Stimulated activated CD8-positive, alpha-beta memory T cell treated with anti-CD3 and anti-CD28 coated beads, Interleukin-7, amount 100 ng/mL, for 4 hours (primary cell): ENCODE measurements around the gene DCHS2.

ENCODE experiments used
- DNase-seq, 2 donors: peaks; one replicate each; pipeline ENCODE4 v3.0.0-alpha.2; 2020; ENCODE audit warnings: low read depth in 2 of 2

DCHS2 gene

DNA sequence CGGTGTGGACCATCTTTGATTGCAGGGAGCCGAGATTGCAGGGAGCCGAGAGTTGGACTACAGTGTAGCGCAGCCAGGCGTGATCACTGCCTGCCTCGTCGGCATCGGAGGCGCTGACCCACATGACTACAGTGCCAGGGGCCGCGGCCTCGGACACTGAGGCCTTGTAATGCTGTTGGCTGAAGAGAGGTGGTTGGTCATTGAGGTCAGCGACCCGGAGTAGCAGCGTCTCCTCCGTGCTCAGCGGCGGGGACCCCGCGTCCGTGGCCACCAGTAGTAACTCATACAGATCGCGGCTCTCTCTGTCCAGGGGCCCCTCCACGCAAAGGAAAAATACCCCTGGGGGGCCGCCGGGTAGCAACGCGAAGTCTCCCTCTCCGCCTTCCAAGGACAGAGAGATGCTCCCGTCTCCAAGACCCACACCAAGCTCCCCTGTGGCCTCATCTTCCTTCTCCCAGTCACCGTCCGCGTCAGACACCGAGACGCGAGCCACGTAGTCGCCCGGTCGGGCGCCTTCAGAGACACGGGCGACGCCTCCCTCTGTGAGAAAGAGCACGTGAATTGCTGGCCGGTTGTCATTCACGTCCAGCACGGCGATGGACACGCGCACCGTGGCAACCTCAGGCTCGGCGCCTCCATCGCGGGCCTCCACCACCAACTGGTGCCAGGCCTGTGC lies 1.9 kb downstream of the DCHS2 start:
- no peak for DNase-seq

DNA sequence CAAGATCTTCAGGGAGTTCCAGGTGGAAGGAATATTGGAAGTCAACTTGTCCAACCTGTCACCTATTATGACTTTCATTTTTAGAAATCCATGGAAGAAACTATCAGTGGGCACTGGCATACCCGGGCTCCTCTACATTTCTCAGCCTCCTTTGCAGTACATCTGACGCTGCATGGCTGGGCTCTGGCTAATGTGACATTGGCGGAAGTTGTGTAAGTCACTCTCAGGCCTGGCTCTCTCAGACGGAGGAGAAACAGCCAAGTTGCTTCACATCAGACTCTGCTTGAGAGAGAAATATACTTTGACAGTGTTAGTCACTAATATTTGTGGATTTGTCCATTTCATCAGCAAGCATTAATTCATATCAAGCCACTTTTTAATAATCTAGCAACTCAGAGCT lies 4.5 kb downstream of the DCHS2 start:
- no peak for DNase-seq

DNA sequence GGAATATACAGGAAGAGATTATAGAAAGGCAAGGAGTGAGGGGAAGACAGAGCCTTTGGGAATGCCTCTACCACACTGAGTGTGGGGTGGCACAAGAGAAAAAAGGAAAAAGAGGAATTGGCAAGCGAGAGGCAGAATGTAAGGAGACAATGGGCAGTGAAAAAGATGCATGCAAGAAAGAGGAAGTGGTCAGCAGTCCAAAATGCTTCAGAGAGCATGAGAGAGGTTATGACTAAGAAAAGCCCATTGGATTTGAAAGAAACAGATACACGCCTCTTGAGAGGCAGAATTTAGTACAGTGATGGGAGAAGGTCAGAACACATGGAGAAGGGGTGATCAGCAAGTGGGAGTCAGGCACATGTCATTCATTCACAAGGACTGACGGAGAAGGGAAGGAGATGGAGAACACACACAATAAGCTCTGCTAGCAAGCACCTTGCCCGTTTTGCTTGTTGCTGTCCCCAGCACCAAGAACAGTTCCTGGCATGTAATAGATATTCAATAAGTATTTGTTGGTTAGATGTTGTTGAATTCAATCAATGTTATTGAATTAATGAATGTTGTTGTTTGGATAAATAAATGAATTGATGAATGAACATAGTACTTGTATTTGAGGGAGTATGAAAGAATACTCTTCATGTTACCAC lies 6.3 kb downstream of the DCHS2 start:
- DNase-seq = no peak

DNA sequence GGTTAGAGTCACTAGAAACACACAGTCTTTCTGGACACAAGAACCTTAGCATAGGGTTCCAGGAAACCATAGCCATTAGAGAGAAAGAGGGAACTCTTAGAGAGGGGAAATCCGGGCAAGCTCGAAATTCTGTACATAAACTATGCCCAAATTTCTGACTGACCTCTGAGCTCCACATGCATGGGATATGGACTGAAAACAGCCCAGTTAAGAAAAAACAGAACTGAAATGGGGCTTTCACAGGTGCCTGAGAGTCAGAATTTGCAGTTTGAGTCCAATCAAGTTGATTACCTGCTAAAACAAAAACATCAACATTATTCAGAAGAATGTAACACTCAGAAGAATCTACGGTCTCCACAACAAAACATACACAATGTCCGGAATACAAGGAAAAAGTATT lies 13.1 kb downstream of the DCHS2 start:
- no peak for DNase-seq

DNA sequence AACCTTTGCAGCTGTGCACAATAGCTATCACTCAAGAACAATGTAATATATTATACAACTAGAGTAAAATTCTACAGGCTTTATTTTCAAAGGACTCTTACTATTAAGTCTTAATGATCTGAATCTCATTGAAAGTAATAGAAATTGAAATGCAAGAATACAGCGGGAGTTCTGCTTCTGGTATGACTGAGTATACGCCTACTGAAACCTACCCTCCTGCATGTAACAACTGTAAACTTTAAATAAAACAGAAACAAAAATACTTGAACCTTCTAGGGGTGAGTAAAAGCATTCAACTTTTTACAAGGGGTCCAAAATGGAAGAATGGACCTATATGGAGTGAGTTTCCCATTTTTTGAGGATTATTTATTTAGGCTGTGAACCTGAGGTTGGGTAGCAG lies 13.5 kb downstream of the DCHS2 start:
- DNase-seq = no peak

DNA sequence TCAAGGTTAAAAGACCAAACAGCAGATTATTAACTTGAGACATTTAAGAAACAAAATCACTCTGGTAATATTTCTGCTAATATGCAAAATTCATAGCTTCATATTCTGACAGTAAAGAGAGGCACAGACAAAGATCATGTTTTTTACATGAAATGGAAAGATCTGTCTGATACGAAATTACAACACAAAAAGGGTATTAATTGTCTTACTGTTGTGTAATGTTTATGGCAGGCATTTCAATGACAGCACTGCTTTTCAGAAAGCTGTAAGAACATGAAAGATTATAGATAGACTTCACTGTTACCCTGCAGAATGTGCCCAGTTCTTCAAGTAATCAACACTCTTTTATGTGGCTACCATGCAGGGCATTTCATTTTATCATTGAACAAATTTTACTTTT lies 15.4 kb downstream of the DCHS2 start:
- no peak for DNase-seq

DNA sequence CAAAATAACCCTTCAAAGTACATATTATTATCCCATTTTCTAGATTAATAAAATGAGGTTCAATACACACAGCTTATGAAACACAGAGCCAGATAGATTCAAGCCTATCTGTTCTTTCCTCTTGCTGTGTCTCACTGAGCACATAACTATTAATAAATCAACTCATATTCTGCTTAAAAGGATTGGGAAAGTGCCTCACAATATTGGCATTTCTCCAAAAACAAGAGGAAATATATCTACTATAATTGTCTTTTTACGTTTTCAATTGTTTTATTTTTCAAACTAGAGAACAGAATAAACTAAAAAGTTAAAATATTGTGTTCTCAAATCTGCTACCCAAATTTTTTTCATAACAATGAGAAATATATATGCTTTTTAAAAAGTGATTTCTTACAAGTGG lies 15.8 kb downstream of the DCHS2 start:
- DNase-seq = no peak

DNA sequence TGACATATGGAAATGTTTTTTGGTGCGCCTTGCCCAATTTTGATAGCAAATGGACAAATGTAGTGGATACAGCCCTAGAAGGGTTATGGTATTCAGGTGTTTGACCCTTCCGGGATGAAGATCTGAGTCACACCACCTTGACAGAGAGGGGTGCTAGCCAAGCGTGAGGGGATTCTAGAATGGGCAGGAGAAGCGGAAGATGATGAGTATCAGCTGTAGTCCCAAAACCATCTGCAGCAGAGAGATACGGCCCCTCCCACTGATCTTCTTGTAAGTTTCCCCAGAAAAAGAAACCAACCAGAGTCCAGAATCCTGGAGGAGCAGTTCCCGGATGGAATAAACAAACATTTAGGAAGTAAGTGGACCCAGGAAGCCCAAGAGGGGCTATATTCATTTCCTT lies 18.1 kb downstream of the DCHS2 start:
- no peak for DNase-seq

DNA sequence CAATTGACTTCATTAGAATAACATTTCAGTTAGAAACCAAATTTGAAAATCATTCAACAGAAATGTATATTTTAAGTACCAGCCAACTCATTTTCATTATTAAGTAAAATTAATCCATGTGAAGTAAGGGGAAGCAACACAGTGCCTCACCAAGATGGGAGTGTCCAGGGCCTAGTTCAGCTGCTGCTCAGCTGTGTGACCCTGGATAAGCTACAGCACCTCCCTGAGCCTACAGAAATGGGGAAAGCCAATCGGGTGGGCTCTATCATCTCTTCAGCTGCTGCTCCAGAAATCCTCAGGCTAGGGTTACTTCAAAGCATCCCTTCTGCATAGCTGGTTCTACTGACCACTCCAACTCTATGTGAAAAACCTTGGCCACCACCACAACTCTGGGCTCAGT lies 18.7 kb downstream of the DCHS2 start:
- no peak for DNase-seq

DNA sequence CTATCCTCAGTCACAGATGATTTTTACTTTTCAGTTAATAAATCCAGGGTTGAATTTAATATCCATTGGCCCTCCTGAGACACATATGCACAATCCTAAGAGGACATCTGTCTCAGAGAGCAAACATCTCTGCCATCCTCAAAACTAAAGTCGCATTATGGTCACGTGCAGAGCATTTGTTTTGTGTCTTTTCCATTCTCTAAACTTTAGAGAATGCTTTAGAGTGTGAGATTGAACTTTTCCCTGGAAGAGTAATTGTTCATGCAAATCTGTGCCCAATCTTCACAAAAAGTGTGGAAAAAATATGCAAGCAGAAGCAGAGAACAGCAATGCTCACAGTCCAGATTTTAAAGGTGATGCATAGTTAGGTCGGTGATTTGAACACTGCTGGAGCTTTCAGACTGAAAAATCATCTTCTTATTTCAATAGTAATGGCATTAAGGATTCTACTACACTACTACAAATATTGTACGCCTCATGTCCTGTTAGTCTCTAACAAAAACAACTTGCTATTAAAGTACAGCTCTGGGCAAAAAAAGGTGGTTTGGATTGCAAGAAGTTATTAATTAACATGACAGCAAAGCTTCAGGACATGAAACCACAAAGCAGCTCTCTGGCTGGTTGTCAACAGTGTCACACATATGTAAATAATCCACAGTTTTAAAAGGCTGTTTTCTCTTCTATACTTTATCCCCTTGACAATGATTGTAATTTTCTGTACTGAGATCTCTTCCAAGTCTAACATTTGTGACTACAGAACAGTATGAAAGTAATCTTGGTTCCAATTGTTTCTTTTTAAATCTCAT lies 19.9 kb downstream of the DCHS2 start:
- no peak for DNase-seq

DNA sequence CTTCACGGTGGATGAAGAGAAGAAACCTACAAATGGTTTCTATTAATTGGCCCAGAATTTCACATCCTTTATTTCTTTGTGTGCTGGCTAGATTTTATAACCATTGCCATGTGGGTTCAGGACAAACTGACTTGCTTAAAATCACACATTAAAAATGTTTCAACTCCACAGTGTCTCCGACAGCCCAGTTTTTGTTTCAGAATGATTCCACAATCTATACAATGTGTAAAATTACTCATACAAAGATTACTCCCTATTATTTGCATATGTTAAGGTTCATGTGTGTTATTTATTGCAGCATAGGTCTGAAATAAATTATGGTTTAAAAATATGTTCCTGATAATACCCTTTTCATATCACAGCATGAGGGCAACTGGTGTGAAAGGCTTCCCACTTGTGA lies 20.6 kb downstream of the DCHS2 start:
- DNase-seq = no peak

DNA sequence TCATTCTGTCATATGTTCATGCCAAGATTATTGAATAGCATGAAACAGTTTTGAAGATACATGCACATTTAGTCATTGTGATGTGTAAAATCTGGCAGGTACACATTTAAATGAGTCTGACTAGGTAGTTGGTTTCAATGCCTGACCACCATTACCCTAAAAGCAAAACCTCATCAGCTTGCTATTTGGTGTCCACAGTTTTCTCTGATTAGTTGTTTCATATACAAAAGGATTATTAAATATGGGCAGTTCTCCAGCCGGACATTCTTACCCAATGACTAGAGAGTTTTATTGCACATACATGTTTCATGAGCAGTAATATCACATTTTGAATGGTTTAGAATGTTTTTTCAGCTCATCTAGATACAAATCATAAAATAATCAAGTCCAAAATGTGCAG lies 23.7 kb downstream of the DCHS2 start:
- no peak for DNase-seq

DNA sequence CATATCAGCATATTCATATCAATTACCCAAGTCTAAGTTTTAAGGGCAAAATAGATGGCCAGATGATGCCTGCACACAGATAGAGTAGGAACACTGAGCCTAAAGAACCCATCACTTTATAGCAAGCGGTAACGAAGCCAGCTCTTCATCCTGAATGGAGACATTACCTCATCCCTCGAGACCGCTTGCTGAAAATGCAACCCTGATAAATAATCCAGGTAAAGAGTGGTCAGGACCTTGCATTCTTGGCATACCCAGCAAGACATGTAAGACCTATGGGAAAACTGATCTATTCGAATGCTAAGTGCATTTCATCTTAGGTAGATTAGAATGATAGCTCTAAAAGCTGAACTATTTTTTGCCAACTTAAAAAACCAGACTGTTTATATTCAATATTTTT lies 25.3 kb downstream of the DCHS2 start:
- no peak for DNase-seq

DNA sequence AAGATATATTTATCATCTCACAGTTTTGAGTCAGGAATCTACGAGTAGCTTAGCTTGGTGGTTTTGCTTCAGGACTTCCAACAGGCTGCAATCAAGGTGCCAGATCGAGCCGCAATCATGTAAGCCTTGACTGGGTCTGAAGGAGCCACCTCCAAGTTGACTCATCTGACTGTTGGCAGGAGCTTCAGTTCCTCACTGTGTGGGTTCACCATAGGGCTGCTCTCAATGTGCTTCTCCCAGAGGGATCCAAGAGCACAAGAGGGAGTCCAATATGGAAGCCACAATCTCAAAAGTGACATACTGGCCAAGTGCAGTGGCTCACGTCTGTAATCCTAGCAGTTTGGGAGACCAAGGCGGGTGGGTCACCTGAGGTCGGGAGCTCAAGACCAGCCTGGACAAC lies 26.5 kb downstream of the DCHS2 start:
- DNase-seq = no peak

DNA sequence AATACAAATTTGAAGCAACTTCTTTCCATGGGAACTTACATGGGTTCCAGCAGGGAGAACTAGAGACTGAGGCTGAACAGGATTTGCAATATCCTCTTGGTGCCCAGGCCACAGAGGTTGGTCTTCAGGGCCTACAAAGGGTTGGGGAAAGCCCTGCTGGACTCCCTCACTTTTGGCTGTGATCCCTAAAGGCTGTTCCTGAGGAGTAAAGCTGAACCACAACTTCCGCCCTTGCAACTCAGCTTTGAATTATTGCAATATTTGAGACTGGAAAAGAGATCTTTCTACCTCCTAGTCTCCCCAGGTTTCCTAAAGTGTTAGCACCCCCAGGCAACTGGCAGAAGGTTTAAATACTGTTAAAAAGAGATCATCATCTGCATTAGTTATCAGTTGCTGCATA lies 26.9 kb downstream of the DCHS2 start:
- DNase-seq = no peak

DNA sequence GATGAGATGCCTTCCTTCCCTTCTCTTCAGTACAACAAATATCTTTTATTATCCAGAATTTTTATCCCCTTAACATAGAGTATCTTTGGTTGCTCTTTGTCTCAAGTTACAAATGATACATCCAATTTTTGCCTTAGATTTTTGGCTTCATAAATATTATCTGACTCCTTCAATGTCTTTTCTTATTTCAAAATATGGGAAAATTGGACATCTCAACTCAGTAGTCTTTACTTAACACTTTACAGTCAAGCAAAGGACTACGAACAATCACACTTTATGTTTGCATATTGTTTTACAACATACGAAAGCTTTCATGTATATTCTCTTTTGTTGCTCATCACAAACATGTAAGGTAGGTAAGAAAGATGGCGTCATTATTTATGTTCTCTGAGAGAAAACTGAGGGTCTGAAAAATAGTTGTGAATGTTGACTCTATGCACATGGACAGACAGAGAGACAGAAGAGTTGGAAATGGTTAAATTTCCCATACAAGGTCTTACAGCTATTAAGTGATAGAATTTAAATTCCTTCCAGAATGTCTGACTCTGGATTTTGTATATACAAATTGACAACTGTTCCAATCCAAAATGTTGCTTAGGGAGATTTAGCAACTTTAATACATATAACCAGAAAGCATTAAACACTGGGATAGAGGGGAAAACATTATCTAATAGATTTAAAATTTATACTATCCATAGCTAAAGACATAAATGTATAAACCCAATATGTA lies 29.4 kb downstream of the DCHS2 start:
- no peak for DNase-seq

DNA sequence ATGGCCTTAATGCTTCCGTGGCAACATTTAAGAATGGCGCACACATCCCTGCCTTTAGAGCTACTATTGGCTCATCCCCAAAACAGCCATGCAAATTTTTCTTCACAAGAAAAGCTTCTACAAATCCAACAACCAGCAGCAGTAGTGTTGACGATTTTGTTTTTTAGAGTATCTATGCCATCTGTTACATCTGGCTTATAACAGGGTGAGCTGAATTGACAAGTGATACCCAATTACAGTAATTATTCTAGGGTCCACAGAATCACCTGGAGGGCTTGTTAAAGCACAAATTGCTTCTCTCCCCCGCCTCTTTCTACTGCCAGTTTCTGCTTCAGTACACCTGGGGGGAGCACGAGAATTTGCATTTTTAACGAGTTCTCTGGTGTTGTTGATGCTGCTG lies 34.1 kb downstream of the DCHS2 start:
- DNase-seq = no peak

DNA sequence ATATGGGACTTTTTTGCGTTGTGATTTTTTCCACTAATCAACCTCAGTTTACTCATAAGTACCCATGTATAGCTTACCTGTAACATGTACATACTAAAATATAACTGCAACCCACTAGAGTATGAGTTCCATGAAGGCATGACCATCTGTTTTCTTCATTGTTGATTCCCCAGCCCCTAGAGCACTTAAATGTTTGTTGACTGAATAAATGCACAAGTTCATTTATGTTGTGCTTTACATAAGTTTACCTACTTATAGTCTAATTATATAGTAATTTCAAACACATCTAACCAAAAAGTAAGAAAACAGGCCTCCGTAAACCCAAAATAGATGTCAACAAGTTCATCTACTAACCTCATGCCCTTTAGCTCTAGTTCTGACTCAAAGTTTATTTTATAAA lies 34.7 kb downstream of the DCHS2 start:
- DNase-seq = no peak

DNA sequence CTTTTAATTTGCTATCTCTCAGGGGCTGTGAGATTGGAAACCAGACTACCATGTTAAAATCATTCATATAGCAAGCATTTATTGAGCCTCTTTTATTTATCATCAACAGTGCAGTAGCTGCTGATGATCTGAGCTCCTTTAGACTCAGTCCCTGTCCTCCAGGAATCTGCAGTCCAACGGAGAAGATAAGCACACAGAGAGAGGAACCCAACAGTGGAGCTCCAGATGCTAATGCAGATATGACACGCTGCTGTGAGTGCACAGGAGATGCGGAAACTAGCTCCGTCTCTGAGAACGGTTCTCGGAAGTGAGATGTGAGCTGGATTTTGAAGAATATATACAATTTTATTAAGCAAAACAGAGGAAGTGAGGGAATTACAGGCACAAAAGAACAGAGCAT lies 35.4 kb downstream of the DCHS2 start:
- DNase-seq = no peak

DNA sequence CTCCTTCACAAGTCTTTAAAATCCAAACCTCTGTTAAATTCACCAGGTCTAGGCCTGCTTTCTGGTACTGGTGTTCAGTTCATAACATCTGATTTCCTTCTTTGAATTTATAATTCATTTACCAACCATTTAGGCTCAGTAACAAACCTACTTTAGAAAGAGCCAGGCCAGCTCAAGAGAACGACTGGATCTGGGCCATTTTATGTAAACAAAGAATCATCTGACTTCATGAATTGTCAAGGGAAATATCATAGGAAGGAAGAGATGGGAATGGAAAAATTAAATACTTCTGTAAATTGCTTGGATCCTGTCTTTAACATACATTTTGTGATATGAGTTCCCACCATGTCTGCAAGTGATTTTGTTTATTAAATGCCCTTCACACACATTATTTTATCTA lies 36.5 kb downstream of the DCHS2 start:
- no peak for DNase-seq

DNA sequence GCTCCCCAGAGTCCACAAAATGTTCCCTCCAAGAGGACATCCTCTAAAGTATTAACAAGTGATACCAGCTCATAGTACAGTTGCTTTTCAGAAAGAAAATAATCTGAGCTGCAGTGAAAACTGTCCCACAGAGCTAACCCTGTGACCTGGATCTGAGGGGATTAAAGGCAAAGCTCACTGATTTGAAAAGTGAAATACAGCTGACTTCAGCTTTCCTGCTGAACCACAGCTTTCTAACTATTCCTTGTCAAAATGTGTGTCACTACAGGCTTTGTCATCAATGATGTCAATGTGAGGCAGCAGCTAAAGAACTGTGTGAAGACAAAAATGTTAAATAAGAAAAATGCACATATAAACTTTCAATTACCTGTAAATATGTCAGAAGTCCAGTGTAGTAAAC lies 36.9 kb downstream of the DCHS2 start:
- no peak for DNase-seq

DNA sequence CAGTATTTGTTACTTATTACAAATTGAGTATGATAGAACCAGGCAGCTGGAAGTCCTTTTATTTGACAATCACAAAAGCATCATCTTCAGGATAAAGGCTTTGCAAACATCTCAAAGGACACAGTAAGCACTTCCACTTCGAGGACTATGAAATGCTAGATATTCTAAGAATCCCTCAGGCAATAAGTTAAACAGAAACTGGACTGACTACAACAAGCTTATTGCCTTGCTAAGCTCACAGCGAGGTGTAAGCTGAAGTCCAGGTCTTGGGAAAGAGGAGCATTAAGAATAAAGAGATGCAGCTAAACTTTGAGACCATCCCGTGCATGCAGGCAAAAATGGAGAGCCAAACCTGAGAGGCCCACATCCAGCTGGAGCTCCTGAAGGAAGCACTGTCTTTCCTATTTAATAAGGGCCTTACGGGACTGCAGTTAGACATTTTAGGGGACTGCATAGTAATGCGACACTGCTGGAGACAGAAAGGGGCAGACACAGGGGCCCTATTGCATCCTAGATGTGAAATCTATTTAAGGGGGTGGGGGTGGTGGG lies 38.7 kb downstream of the DCHS2 start:
- DNase-seq = no peak
